Measurements from ENCODE around the gene CDCA4. TPM values are rescaled to one million over a fixed set of nuclear protein-coding genes. Genes with fewer than 3 reads are reported as not detected.

The CDCA4 gene
- total and polyA plus RNA-seq, 2 donors from 2014 or later, result 4.1 to 6.3 TPM

- intact Hi-C loops (cut with DNase I), result no loop called here
- H3K27me3 ChIP-seq (ENCODE audit: control insufficient read depth, insufficient read depth, low read length), result peaks cover 2% of the 10 kb centered on the region
- DNase-seq (peak in 2 of 5 donors; percentile 8 to 49), FAIRE-seq (no peak)
- no peak overlapping the region for H3K4me3 ChIP-seq (ENCODE audit: low read length in 3 of 3)
- H3K27ac ChIP-seq (ENCODE audit: low read depth in 2 of 2, low read length in 2 of 2), result no peak overlapping the region
- no peak overlapping the region for H3K9ac ChIP-seq (ENCODE audit: low read length in 3 of 3)
- H3K4me1 ChIP-seq (ENCODE audit: control insufficient read depth in 2 of 3, insufficient read depth in 2 of 3, low read depth in 1 of 3, low read length in 3 of 3), result peaks cover 0 to 20% (median 0%) of the 10 kb centered on the region in 3 donors
- H3K36me3 ChIP-seq (ENCODE audit: control insufficient read depth in 2 of 3, insufficient read depth in 3 of 3, low read length in 3 of 3), result no peaks in the 10 kb centered on the region
- H3K9me3 ChIP-seq (ENCODE audit: control insufficient read depth in 2 of 3, insufficient read depth in 1 of 3, low read length in 3 of 3), result no peaks in the 10 kb centered on the region
- TF ChIP-seq CTCF (IDR thresholded peaks at IDR 0.05; ENCODE audit: borderline replicate concordance, extremely low read depth, insufficient read depth), result no peak
These were observed 39.0 kb downstream of the CDCA4 start for GRCh38 chr14:104981699-104982541.

- Histone ChIP-seq H3K9ac (ENCODE audit: low read length in 3 of 3) (no peak overlapping the region), H3K27ac (ENCODE audit: low read depth in 2 of 2, low read length in 2 of 2) (no peak overlapping the region)
- no peak for FAIRE-seq
These were observed 40.0 kb downstream of the CDCA4 start for GRCh38 chr14:104980611-104981531.

More at GRCh38 chr14:104980611-104981531, 40.0 kb downstream of the CDCA4 start:
- TF ChIP-seq CTCF (IDR thresholded peaks at IDR 0.05; ENCODE audit: borderline replicate concordance, extremely low read depth, insufficient read depth), result no peak
- peaks cover 0 to 19% (median 5%) of the 10 kb centered on the region in 3 donors for H3K4me1 ChIP-seq (ENCODE audit: control insufficient read depth in 2 of 3, insufficient read depth in 2 of 3, low read depth in 1 of 3, low read length in 3 of 3)
- no peak overlapping the region for H3K4me3 ChIP-seq (ENCODE audit: low read length in 3 of 3)
- DNase-seq, result peak in 1 of 5 donors; percentile 53
- H3K9me3 ChIP-seq (ENCODE audit: control insufficient read depth in 2 of 3, insufficient read depth in 1 of 3, low read length in 3 of 3), result no peaks in the 10 kb centered on the region
- intact Hi-C loops (cut with DNase I), result no loop called here
- H3K27me3 ChIP-seq (ENCODE audit: control insufficient read depth, insufficient read depth, low read length), result peaks cover 2% of the 10 kb centered on the region
- H3K36me3 ChIP-seq (ENCODE audit: control insufficient read depth in 2 of 3, insufficient read depth in 3 of 3, low read length in 3 of 3), result no peaks in the 10 kb centered on the region

Measured in kidney (tissue), 14 donors.